ENCODE results near the gene PLA1A.

PLA1A gene

DNA sequence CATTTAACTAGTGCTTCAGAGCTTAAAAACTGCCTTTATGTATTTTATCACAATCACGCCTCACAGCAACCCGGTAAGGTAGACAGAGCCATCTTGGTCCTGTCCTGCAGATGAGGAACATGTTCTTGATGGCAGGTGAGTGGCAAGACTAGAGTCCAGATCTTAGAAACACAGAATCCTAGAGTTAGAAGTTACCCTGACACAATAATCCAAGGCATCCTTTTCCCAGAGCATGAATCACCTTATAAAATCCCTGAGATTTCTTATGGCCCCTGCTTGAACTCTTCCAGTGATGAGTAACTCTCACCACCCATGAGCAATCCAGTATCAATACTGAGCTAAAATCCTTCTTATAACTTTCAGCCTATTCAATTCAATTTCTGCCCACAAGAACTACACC lies 45.8 kb downstream of the PLA1A start:
- Histone ChIP-seq H3F3A (ENCODE audit: low read depth) (no peaks in the 10 kb centered on the region), H3K79me2 (ENCODE audit: insufficient read depth, low read length) (no peaks in the 10 kb centered on the region), H3K9ac (ENCODE audit: low read depth, low read length, poor library complexity, severe bottlenecking) (no peak overlapping the region), H3K4me3 (ENCODE audit: low read length, poor library complexity, severe bottlenecking) (no peak overlapping the region), H3K9me3 (ENCODE audit: insufficient read depth, low read depth, low read length) (no peaks in the 10 kb centered on the region), H2AFZ (ENCODE audit: low read length) (no peak overlapping the region), H3K4me2 (ENCODE audit: low read depth, low read length, poor library complexity, severe bottlenecking) (no peak overlapping the region), H3K4me1 (ENCODE audit: insufficient read depth, low read length, poor library complexity, severe bottlenecking) (peaks cover 7% of the 10 kb centered on the region), H4K20me1 (ENCODE audit: insufficient read depth, low read length, poor library complexity, severe bottlenecking) (no peaks in the 10 kb centered on the region), H3K36me3 (ENCODE audit: insufficient read depth, low read length) (no peaks in the 10 kb centered on the region), H3K9me2 (replicated peaks; ENCODE audit: low read depth, low read length) (no peaks in the 10 kb centered on the region), H3K27me3 (ENCODE audit: insufficient read depth, low read length, poor library complexity, severe bottlenecking) (no peaks in the 10 kb centered on the region)
- TF ChIP-seq CTCF (conservative IDR thresholded peaks at IDR 0.05; ENCODE audit: low read length), result no peak

- no peak overlapping the region for H2AFZ ChIP-seq (ENCODE audit: low read length)
- H3K9me3 ChIP-seq (ENCODE audit: insufficient read depth, low read depth, low read length), result no peaks in the 10 kb centered on the region
- TF ChIP-seq CTCF (conservative IDR thresholded peaks at IDR 0.05; ENCODE audit: low read length) (no peak), EZH2phosphoT487 (IDR thresholded peaks at IDR 0.05; ENCODE audit: borderline replicate concordance) (no peak)
- no peaks in the 10 kb centered on the region for H3K36me3 ChIP-seq (ENCODE audit: insufficient read depth, low read length)
- H4K20me1 ChIP-seq (ENCODE audit: insufficient read depth, low read length, poor library complexity, severe bottlenecking), result no peaks in the 10 kb centered on the region
- no peaks in the 10 kb centered on the region for H3K79me2 ChIP-seq (ENCODE audit: insufficient read depth, low read length)
- no peaks in the 10 kb centered on the region for H3F3A ChIP-seq (ENCODE audit: low read depth)
- H3K9me2 ChIP-seq (replicated peaks; ENCODE audit: low read depth, low read length), result no peaks in the 10 kb centered on the region
- H3K9ac ChIP-seq (ENCODE audit: low read depth, low read length, poor library complexity, severe bottlenecking), result no peak overlapping the region
- H3K4me2 ChIP-seq (ENCODE audit: low read depth, low read length, poor library complexity, severe bottlenecking), result no peak overlapping the region
- H3K4me3 ChIP-seq (ENCODE audit: low read length, poor library complexity, severe bottlenecking), result no peak overlapping the region
- H3K27me3 ChIP-seq (ENCODE audit: insufficient read depth, low read length, poor library complexity, severe bottlenecking), result no peaks in the 10 kb centered on the region
- no peaks in the 10 kb centered on the region for H3K4me1 ChIP-seq (ENCODE audit: insufficient read depth, low read length, poor library complexity, severe bottlenecking)
Observed at GRCh38 chr3:119644481-119644880, 46.8 kb downstream of the PLA1A start.

DNA sequence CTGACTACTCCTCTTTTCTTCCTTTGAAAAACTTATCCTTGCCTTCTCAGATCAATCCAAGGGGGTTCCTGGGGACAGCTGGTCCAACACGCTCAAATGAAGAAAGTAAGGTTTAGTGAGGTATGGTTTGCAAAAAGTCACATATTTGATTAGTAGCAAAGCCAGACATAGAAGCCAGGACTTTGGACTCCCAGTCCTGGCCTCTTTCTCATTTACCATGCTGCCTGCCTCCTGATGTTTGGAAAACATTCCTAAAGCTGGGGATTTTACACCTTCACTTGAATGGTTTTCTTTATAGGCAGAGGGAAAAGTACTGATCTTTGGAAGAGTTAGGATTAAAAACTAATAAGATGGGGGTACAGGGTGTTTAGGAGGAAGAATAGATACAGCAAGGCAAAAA lies 48.1 kb downstream of the PLA1A start:
- H3K79me2 ChIP-seq (ENCODE audit: insufficient read depth, low read length), result no peaks in the 10 kb centered on the region
- no peak overlapping the region for H3K4me2 ChIP-seq (ENCODE audit: low read depth, low read length, poor library complexity, severe bottlenecking)
- no peaks in the 10 kb centered on the region for H3K4me1 ChIP-seq (ENCODE audit: insufficient read depth, low read length, poor library complexity, severe bottlenecking)
- H4K20me1 ChIP-seq (ENCODE audit: insufficient read depth, low read length, poor library complexity, severe bottlenecking), result no peaks in the 10 kb centered on the region
- H3K9ac ChIP-seq (ENCODE audit: low read depth, low read length, poor library complexity, severe bottlenecking), result no peak overlapping the region
- TF ChIP-seq EZH2phosphoT487 (IDR thresholded peaks at IDR 0.05; ENCODE audit: borderline replicate concordance), result no peak
- no peak for TF ChIP-seq CTCF (conservative IDR thresholded peaks at IDR 0.05; ENCODE audit: low read length)
- H3K4me3 ChIP-seq (ENCODE audit: low read length, poor library complexity, severe bottlenecking), result no peak overlapping the region
- no peaks in the 10 kb centered on the region for H3K9me3 ChIP-seq (ENCODE audit: insufficient read depth, low read depth, low read length)
- H3K9me2 ChIP-seq (replicated peaks; ENCODE audit: low read depth, low read length), result no peaks in the 10 kb centered on the region
- no peaks in the 10 kb centered on the region for H3K27me3 ChIP-seq (ENCODE audit: insufficient read depth, low read length, poor library complexity, severe bottlenecking)
- no peaks in the 10 kb centered on the region for H3K36me3 ChIP-seq (ENCODE audit: insufficient read depth, low read length)
- H3F3A ChIP-seq (ENCODE audit: low read depth), result no peaks in the 10 kb centered on the region
- H2AFZ ChIP-seq (ENCODE audit: low read length), result no peak overlapping the region

All from Loucy (cell line).